Measurements from ENCODE around the gene ZNF423. TPM values are rescaled to one million over a fixed set of nuclear protein-coding genes. Genes with fewer than 3 reads are reported as not detected.
A peak's percentile ranks its signal among the peaks of the same experiment; 100 is the strongest.

Gene ZNF423
- total RNA-seq, 1 donor from 2014 or later = 16.7 TPM

GRCh38 chr16:49494474-49494873 is 361.4 kb downstream of the ZNF423 start:
- peaks cover 0 to 7% (median 2%) of the 10 kb centered on the region in 3 donors for H3K36me3 ChIP-seq (ENCODE audit: control insufficient read depth in 3 of 3, insufficient read depth in 3 of 3, low read length in 3 of 3)
- no peaks in the 10 kb centered on the region for H3K27me3 ChIP-seq (ENCODE audit: control insufficient read depth in 3 of 3, insufficient read depth in 3 of 3, low read length in 3 of 3)
- H3K9me3 ChIP-seq (ENCODE audit: control insufficient read depth in 3 of 3, low read length in 3 of 3) = no peaks in the 10 kb centered on the region
- no peak overlapping the region for H3K4me3 ChIP-seq (ENCODE audit: low read length in 3 of 3)
- no peak overlapping the region for H3K27ac ChIP-seq (ENCODE audit: low read depth, low read length)
- H3K4me1 ChIP-seq (ENCODE audit: control insufficient read depth in 3 of 3, insufficient read depth in 3 of 3, low read length in 3 of 3) = peaks cover 16 to 30% (median 22%) of the 10 kb centered on the region in 3 donors
- H3K9ac ChIP-seq (ENCODE audit: low read depth in 1 of 3, low read length in 3 of 3) = no peak overlapping the region

- H3K27me3 ChIP-seq (ENCODE audit: control insufficient read depth in 3 of 3, insufficient read depth in 3 of 3, low read length in 3 of 3) = no peaks in the 10 kb centered on the region
- no peak overlapping the region for H3K9ac ChIP-seq (ENCODE audit: low read depth in 1 of 3, low read length in 3 of 3)
- H3K9me3 ChIP-seq (ENCODE audit: control insufficient read depth in 3 of 3, low read length in 3 of 3) = no peaks in the 10 kb centered on the region
- H3K4me1 ChIP-seq (ENCODE audit: control insufficient read depth in 3 of 3, insufficient read depth in 3 of 3, low read length in 3 of 3) = peaks cover 10 to 24% (median 16%) of the 10 kb centered on the region in 3 donors
- H3K4me3 ChIP-seq (ENCODE audit: low read length in 3 of 3) = no peak overlapping the region
- H3K27ac ChIP-seq (ENCODE audit: low read depth, low read length) = no peak overlapping the region
- H3K36me3 ChIP-seq (ENCODE audit: control insufficient read depth in 3 of 3, insufficient read depth in 3 of 3, low read length in 3 of 3) = peaks cover 0 to 7% (median 2%) of the 10 kb centered on the region in 3 donors
These were observed 362.1 kb downstream of the ZNF423 start for GRCh38 chr16:49493836-49494235.

GRCh38 chr16:49492896-49493626 is 362.9 kb downstream of the ZNF423 start:
- H3K27me3 ChIP-seq (ENCODE audit: control insufficient read depth in 3 of 3, insufficient read depth in 3 of 3, low read length in 3 of 3) = no peaks in the 10 kb centered on the region
- no peak overlapping the region for H3K27ac ChIP-seq (ENCODE audit: low read depth, low read length)
- H3K9ac ChIP-seq (ENCODE audit: low read depth in 1 of 3, low read length in 3 of 3) = peak overlapping the region in 1 of 3 donors; percentile 70
- no peak overlapping the region for H3K4me3 ChIP-seq (ENCODE audit: low read length in 3 of 3)
- H3K4me1 ChIP-seq (ENCODE audit: control insufficient read depth in 3 of 3, insufficient read depth in 3 of 3, low read length in 3 of 3) = peaks cover 6 to 16% (median 10%) of the 10 kb centered on the region in 3 donors
- peaks cover 0 to 7% (median 2%) of the 10 kb centered on the region in 3 donors for H3K36me3 ChIP-seq (ENCODE audit: control insufficient read depth in 3 of 3, insufficient read depth in 3 of 3, low read length in 3 of 3)
- no peaks in the 10 kb centered on the region for H3K9me3 ChIP-seq (ENCODE audit: control insufficient read depth in 3 of 3, low read length in 3 of 3)

- Histone ChIP-seq H3K9me3 (ENCODE audit: control insufficient read depth in 3 of 3, low read length in 3 of 3) (no peaks in the 10 kb centered on the region), H3K9ac (ENCODE audit: low read depth in 1 of 3, low read length in 3 of 3) (peak overlapping the region in 2 of 3 donors; percentile 59 to 70), H3K36me3 (ENCODE audit: control insufficient read depth in 3 of 3, insufficient read depth in 3 of 3, low read length in 3 of 3) (peaks cover 0 to 7% (median 2%) of the 10 kb centered on the region in 3 donors), H3K4me1 (ENCODE audit: control insufficient read depth in 3 of 3, insufficient read depth in 3 of 3, low read length in 3 of 3) (peaks cover 6 to 13% (median 10%) of the 10 kb centered on the region in 3 donors), H3K4me3 (ENCODE audit: low read length in 3 of 3) (peak overlapping the region; percentile 17 to 61 (median 20)), H3K27ac (ENCODE audit: low read depth, low read length) (no peak overlapping the region), H3K27me3 (ENCODE audit: control insufficient read depth in 3 of 3, insufficient read depth in 3 of 3, low read length in 3 of 3) (no peaks in the 10 kb centered on the region)
These were observed 363.8 kb downstream of the ZNF423 start for GRCh38 chr16:49491771-49492761.

- no peak overlapping the region for H3K4me3 ChIP-seq (ENCODE audit: low read length in 3 of 3)
- peaks cover 6 to 13% (median 10%) of the 10 kb centered on the region in 3 donors for H3K4me1 ChIP-seq (ENCODE audit: control insufficient read depth in 3 of 3, insufficient read depth in 3 of 3, low read length in 3 of 3)
- no peaks in the 10 kb centered on the region for H3K27me3 ChIP-seq (ENCODE audit: control insufficient read depth in 3 of 3, insufficient read depth in 3 of 3, low read length in 3 of 3)
- no peak overlapping the region for H3K9ac ChIP-seq (ENCODE audit: low read depth in 1 of 3, low read length in 3 of 3)
- H3K36me3 ChIP-seq (ENCODE audit: control insufficient read depth in 3 of 3, insufficient read depth in 3 of 3, low read length in 3 of 3) = peaks cover 0 to 7% (median 2%) of the 10 kb centered on the region in 3 donors
- no peak overlapping the region for H3K27ac ChIP-seq (ENCODE audit: low read depth, low read length)
- H3K9me3 ChIP-seq (ENCODE audit: control insufficient read depth in 3 of 3, low read length in 3 of 3) = no peaks in the 10 kb centered on the region
These were observed 364.7 kb downstream of the ZNF423 start for GRCh38 chr16:49491106-49491670.

- H3K9ac ChIP-seq (ENCODE audit: low read depth in 1 of 3, low read length in 3 of 3) = no peak overlapping the region
These were observed 365.6 kb downstream of the ZNF423 start for GRCh38 chr16:49490321-49490705.

GRCh38 chr16:49489686-49490320 is 366.1 kb downstream of the ZNF423 start:
- Histone ChIP-seq H3K4me3 (ENCODE audit: low read length in 3 of 3) (no peak overlapping the region), H3K4me1 (ENCODE audit: control insufficient read depth in 3 of 3, insufficient read depth in 3 of 3, low read length in 3 of 3) (peaks cover 6 to 16% (median 10%) of the 10 kb centered on the region in 3 donors), H3K27me3 (ENCODE audit: control insufficient read depth in 3 of 3, insufficient read depth in 3 of 3, low read length in 3 of 3) (no peaks in the 10 kb centered on the region), H3K9me3 (ENCODE audit: control insufficient read depth in 3 of 3, low read length in 3 of 3) (no peaks in the 10 kb centered on the region), H3K36me3 (ENCODE audit: control insufficient read depth in 3 of 3, insufficient read depth in 3 of 3, low read length in 3 of 3) (peaks cover 0 to 7% (median 2%) of the 10 kb centered on the region in 3 donors), H3K27ac (ENCODE audit: low read depth, low read length) (no peak overlapping the region), H3K9ac (ENCODE audit: low read depth in 1 of 3, low read length in 3 of 3) (no peak overlapping the region)

More at GRCh38 chr16:49490321-49490705, 365.6 kb downstream of the ZNF423 start:
- H3K4me1 ChIP-seq (ENCODE audit: control insufficient read depth in 3 of 3, insufficient read depth in 3 of 3, low read length in 3 of 3) = peaks cover 6 to 13% (median 10%) of the 10 kb centered on the region in 3 donors
- no peaks in the 10 kb centered on the region for H3K9me3 ChIP-seq (ENCODE audit: control insufficient read depth in 3 of 3, low read length in 3 of 3)
- H3K36me3 ChIP-seq (ENCODE audit: control insufficient read depth in 3 of 3, insufficient read depth in 3 of 3, low read length in 3 of 3) = peaks cover 0 to 7% (median 2%) of the 10 kb centered on the region in 3 donors
- H3K27me3 ChIP-seq (ENCODE audit: control insufficient read depth in 3 of 3, insufficient read depth in 3 of 3, low read length in 3 of 3) = no peaks in the 10 kb centered on the region
- no peak overlapping the region for H3K4me3 ChIP-seq (ENCODE audit: low read length in 3 of 3)
- no peak overlapping the region for H3K27ac ChIP-seq (ENCODE audit: low read depth, low read length)

- no peaks in the 10 kb centered on the region for H3K9me3 ChIP-seq (ENCODE audit: control insufficient read depth in 3 of 3, low read length in 3 of 3)
- H3K27me3 ChIP-seq (ENCODE audit: control insufficient read depth in 3 of 3, insufficient read depth in 3 of 3, low read length in 3 of 3) = no peaks in the 10 kb centered on the region
- H3K4me1 ChIP-seq (ENCODE audit: control insufficient read depth in 3 of 3, insufficient read depth in 3 of 3, low read length in 3 of 3) = peaks cover 9 to 18% (median 12%) of the 10 kb centered on the region in 3 donors
- no peak overlapping the region for H3K9ac ChIP-seq (ENCODE audit: low read depth in 1 of 3, low read length in 3 of 3)
- no peak overlapping the region for H3K27ac ChIP-seq (ENCODE audit: low read depth, low read length)
- H3K4me3 ChIP-seq (ENCODE audit: low read length in 3 of 3) = no peak overlapping the region
- H3K36me3 ChIP-seq (ENCODE audit: control insufficient read depth in 3 of 3, insufficient read depth in 3 of 3, low read length in 3 of 3) = peaks cover 0 to 7% (median 2%) of the 10 kb centered on the region in 3 donors
These were observed 367.0 kb downstream of the ZNF423 start for GRCh38 chr16:49488740-49489525.

GRCh38 chr16:49488336-49488735 is 367.6 kb downstream of the ZNF423 start:
- H3K27me3 ChIP-seq (ENCODE audit: control insufficient read depth in 3 of 3, insufficient read depth in 3 of 3, low read length in 3 of 3) = no peaks in the 10 kb centered on the region
- H3K9ac ChIP-seq (ENCODE audit: low read depth in 1 of 3, low read length in 3 of 3) = no peak overlapping the region
- H3K9me3 ChIP-seq (ENCODE audit: control insufficient read depth in 3 of 3, low read length in 3 of 3) = no peaks in the 10 kb centered on the region
- peaks cover 0 to 7% (median 2%) of the 10 kb centered on the region in 3 donors for H3K36me3 ChIP-seq (ENCODE audit: control insufficient read depth in 3 of 3, insufficient read depth in 3 of 3, low read length in 3 of 3)
- no peak overlapping the region for H3K27ac ChIP-seq (ENCODE audit: low read depth, low read length)
- H3K4me3 ChIP-seq (ENCODE audit: low read length in 3 of 3) = no peak overlapping the region
- peaks cover 13 to 23% (median 18%) of the 10 kb centered on the region in 3 donors for H3K4me1 ChIP-seq (ENCODE audit: control insufficient read depth in 3 of 3, insufficient read depth in 3 of 3, low read length in 3 of 3)
